ENCODE measurements around the gene KCNK17.
"Not testable (repeated sequence)": the region's sequence is repeated elsewhere in the genome, so short reads cannot be mapped to it uniquely, and the experiment has no call there.

KCNK17 gene

DNA sequence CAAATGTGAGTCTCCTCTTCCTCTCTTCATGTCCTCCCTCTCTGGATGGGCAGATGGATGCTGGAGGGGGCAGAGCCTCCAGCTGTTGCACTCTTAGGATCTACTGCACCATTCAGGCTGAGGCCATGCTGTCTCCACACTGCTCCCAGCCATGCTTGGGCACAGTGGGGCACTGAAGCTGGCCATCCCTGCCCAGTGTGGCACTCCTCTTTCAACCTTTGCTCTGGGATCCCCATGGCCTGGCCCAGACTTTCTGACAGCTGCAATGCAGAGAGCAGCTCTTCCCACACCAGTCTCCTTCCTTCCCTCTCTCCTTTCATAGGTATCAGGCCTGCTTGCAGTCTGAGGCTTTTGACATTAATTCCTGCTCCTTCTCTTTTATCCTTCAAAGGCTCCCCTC lies 9.3 kb downstream of the KCNK17 start:
- in situ Hi-C loops (cut with MboI; ENCODE audit: low sequenced_read_pairs), result loop anchor here (5.0 to 10.0 kb wide), 2 partner anchors 138 to 430 kb away; no protein-coding TSS in a partner anchor

DNA sequence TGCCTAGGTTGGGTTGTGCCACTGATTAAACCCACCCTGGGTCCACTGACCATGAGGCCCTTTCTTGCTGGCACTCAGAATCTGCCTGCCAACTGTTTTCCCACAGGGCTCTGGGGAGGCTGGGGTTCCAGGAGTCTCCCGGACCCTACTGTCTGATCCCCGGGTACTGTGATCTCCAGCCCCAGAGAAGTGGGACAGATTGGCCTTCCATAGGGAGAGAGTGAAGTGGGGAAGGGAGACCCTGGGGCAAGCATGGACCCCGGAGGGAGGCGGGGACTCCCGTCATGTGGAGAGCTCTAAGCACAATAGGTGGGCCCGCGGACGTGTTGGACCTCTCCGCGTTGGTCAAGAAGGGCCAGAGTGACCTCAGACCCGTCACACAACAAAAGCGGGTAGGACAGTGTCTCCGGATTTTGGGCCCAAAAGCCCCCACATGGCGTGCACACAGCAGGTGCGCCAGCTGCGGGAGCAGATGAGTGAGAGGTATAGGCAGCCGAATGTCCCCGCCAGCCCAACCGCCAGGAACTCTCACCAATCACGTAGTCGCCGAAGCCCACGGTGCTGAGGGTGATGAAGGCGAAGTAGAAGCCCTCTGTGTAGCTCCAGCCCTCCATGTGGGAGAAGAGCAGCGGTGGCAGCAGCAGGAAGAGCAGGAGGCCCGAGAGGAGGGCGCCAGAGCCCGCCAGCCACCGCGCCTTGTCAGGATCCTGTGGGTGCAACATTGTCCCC lies 10.6 kb downstream of the KCNK17 start:
- in situ Hi-C loops (cut with MboI; ENCODE audit: low sequenced_read_pairs), result loop anchor here (10.0 kb wide), 1 partner anchor 429 kb away; no protein-coding TSS in a partner anchor

GRCh38 chr6:39302669-39303424 lies 11.4 kb downstream of the KCNK17 start:
- in situ Hi-C loops (cut with MboI; ENCODE audit: low sequenced_read_pairs), result loop anchor here (10.0 kb wide), 1 partner anchor 428 kb away; no protein-coding TSS in a partner anchor

DNA sequence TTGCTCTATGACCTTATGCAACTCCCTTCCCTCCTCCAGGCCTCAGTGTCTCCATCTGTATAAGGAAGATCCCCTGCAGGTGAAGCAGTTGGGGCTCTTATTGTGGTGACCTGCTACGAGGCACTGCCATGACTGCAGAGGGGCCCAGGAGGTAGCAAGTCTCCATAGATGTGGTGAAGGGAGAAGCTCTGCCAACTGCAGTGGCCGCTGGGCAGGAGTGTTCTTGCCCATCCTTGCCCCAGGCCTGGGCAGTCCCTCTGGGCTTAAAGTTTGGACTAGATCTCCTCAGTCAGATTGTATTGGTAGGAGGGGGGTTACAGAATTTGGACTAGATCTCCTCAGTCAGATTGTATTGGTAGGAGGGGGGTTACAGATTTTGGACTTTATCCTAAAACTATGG lies 12.2 kb downstream of the KCNK17 start:
- in situ Hi-C loops (cut with MboI; ENCODE audit: low sequenced_read_pairs), result loop anchor here (10.0 kb wide), 1 partner anchor 427 kb away; no protein-coding TSS in a partner anchor

DNA sequence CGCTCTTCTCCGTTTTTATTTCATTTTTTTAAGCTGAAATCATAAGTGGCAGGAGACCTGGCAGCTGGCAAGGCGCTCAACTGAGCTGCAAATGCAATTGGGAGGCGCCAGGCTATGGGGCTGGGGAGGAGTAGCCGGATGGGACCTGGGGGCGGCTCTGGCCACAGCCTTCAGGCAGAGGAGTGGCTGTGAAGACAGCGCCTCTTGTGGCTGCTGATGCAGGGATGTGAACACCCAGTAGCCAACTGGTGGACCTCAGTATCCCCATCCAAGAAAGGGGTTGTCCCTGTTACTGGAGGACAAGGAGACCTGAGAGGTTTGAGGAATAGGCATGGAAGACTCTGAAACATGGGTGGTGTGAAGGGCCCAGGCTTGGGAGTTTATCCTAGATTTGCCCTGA lies 12.6 kb downstream of the KCNK17 start:
- in situ Hi-C loops (cut with MboI; ENCODE audit: low sequenced_read_pairs), result loop anchor here (10.0 kb wide), 1 partner anchor 427 kb away; no protein-coding TSS in a partner anchor

DNA sequence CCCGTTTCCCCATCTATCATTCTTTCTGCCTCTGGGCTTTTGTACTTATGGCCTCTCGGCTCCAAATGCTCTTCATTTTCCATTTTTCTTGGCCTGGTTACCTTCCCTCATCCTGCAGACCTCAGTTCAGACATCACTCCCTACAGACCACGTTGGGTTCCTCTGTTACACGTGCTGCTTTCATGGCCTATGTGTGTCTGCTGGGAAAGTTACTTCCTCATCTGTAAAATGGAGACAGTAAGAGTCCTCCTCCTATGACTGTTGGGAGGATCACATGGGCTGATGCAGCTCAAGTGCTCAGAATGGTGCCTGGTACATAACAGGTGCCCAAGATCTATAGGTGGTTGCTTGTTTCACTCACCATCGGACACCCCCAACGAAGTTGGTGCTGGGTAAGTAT lies 13.5 kb downstream of the KCNK17 start:
- in situ Hi-C loops (cut with MboI; ENCODE audit: low sequenced_read_pairs), result loop anchor here (10.0 kb wide), 1 partner anchor 426 kb away; no protein-coding TSS in a partner anchor

- in situ Hi-C loops (cut with MboI; ENCODE audit: low sequenced_read_pairs), result no loop called here
These were observed 16.2 kb downstream of the KCNK17 start for GRCh38 chr6:39298061-39298460.

DNA sequence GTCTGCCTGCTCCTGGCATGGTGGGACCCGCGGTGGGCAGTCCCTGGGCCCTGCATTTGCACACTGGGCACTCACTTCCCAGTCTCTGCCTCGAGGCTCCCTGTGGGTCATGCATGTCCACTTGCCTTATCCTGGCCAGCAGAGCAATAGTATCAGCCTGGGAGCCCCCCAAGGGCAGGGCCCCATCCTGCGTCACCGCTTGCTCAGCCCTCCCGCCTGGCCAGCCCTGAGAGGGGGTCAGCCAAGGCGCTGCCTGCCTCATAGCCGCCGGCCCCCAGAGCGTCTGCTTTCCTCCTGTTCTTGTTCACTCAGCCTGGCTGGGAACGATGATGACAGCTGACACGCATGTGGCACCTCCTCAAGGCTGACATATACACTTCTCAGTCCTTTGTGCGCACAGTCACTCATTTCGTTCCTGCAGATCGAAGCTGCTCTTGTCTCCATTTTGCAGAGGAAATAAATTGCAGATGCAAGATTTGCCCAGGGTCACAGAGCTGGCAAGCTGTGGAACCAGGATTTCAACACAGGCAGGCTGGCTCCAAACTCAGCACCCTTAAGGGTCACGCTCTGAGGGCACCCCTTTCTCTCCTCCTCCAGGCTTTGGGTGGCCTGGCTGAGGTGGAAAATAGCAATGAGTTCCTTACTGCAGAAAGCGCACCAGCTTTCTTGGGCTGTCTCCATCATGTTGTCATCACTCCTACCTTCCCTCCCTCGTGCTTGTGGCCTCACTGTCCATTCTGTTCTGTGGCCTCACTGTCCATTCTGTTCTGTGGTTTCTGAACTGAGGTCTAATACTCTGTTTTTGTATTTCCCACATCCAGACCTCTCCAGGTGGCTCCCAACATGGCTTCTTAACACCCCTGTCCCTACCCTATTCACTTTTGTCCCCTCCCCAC lies 17.2 kb downstream of the KCNK17 start:
- in situ Hi-C loops (cut with MboI; ENCODE audit: low sequenced_read_pairs), result no loop called here

GRCh38 chr6:39295611-39296011 lies 18.6 kb downstream of the KCNK17 start:
- in situ Hi-C loops (cut with MboI; ENCODE audit: low sequenced_read_pairs), result no loop called here

DNA sequence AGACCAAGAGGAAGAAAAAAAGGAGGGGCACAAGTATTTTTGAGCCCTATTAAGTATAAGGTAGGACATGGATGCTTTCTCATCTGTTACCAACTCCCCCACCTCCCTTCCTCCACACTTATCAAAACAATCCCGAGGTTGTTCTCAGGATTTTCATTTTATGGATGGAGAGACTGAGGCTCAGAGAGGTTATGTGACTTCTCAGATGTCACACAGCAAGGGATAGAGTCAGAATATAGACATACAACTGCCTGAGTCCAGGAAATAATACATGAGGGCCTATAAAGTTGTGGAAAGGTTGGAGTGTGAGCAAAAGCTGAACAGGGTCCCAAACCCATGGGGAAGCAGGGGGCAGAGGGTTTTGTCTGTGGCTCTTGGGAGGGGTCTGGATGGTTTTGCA lies 19.3 kb downstream of the KCNK17 start:
- in situ Hi-C loops (cut with MboI; ENCODE audit: low sequenced_read_pairs), result no loop called here

DNA sequence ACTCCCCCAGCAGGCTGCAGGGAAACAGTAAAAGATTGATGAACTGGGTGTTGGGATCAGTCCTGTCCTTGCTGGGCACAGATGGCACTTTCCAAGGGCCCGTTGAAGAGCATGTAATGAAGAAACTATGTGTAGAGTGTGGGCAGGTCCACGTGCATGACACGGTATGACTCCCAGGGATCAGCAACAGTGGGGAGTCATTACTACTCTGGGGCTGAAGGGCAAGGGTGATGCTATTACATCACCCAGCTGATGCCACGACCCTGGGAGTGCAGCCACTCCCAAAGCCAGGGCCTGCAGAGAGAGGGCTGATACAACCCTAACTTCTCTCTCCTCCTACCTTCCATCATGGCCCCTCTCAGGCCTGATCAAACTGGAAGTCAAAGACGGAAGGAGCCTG lies 20.1 kb downstream of the KCNK17 start:
- in situ Hi-C loops (cut with MboI; ENCODE audit: low sequenced_read_pairs), result no loop called here

GRCh38 chr6:39292637-39293036 lies 21.6 kb downstream of the KCNK17 start:
- in situ Hi-C loops (cut with MboI; ENCODE audit: low sequenced_read_pairs), result no loop called here

- in situ Hi-C loops (cut with MboI; ENCODE audit: low sequenced_read_pairs), result no loop called here
These were observed 24.7 kb downstream of the KCNK17 start for GRCh38 chr6:39289490-39289889.

GRCh38 chr6:39287601-39288000 lies 26.6 kb downstream of the KCNK17 start:
- in situ Hi-C loops (cut with MboI; ENCODE audit: low sequenced_read_pairs), result no loop called here

DNA sequence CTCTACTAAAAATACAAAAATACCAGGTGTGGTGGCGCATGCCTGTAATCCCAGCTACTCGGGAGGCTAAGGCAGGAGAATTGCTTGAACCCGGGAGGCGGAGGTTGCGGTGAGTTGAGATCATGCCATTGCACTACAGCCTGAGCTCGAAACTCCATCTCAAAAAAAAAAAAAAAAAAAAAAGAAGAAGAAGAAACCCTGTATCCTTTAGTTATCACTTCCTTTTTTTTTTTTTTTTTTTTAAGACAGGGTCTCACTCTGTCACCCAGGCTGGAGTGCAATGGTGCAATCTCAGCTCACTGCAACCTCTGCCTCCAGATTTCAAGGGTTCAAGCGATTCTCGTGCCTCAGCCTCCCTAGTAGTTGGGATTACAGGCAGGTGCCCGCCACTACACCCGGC lies 27.6 kb downstream of the KCNK17 start:
- in situ Hi-C loops (cut with MboI; ENCODE audit: low sequenced_read_pairs), result not testable (repeated sequence)

DNA sequence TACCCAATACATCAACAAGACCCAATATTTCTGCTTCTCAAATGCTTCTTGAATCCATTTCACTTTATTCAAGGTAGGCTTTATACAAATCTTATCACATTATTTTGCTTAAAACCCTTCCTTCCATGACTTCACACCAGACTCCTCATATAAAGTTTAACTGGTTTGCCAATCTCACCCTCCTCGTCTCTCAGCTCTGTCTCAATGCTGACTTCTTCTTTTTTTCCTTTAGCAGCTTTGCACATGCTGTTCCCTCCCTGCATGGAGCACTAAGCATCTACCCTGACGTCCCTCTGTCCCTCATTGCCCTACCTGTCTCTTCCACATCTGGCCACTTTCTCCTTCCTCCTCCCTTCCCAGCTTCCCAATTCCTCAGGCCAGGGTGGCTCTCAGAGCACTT lies 31.4 kb downstream of the KCNK17 start:
- in situ Hi-C loops (cut with MboI; ENCODE audit: low sequenced_read_pairs), result no loop called here

DNA sequence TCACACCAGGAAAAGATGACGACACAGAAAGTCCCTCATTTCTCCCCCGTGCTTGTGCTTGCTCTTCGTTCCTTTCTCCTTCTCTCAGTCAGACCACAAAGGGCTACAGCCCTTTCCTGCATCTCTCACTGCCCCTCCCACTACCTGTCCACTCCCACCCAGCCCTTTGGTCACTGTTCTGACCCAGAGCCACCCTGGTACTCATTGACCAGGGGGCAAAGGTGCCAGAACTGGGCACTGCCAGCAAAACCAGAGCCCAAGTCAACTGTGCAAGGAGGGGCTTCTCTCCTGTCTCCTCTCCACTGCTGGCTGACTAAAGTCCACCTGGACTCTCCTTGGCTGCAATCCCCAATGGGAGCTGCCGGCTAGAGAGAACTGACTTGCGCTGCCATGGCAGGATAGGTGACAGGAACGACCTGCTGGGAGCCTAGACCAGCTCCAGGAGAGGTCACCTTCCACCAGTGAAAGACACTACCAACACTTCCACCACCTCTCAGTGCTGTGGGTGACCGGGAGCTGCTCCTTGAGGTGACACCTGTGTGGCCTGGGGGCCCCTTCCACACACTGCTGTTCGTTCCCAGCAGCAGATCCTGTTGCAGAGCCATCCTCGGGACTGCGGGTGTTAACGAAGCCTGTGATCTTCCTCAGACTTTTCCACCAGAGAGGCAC lies 32.8 kb downstream of the KCNK17 start:
- in situ Hi-C loops (cut with MboI; ENCODE audit: low sequenced_read_pairs), result no loop called here

DNA sequence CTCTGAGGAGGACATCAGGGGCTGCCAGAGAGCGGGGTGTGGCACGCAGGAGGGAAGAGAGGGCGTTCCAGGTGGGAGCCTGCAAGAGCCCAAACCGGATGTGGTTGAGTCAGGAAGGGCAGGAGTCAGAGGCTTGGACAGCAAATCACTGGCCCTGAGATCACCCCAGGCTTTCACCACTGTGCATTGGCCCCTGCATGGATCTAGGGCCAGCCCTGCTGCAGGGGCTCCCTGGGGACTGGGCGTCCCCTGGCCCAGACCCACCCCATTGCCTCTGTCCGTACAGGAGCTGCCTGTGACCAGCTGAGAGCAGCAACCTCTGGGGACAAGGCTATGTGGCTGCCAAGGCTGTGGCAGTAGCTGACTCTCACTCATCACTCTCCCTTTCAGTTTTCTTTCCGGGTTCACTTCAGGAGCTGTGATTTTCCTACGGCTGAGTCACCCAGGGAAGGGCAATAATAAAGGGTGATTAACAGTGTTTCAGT lies 33.9 kb downstream of the KCNK17 start:
- in situ Hi-C loops (cut with MboI; ENCODE audit: low sequenced_read_pairs), result no loop called here

GRCh38 chr6:39279539-39279938 lies 34.7 kb downstream of the KCNK17 start:
- in situ Hi-C loops (cut with MboI; ENCODE audit: low sequenced_read_pairs), result no loop called here

- in situ Hi-C loops (cut with MboI; ENCODE audit: low sequenced_read_pairs), result no loop called here
These were observed 37.7 kb downstream of the KCNK17 start for GRCh38 chr6:39276379-39276995.

All from HL-60/S4 treated with retinoic acid at 250 ng/mL for 4 days and 3 days (cell line).